ENCODE measurements around the gene SFT2D1. TPM values are rescaled to one million over a fixed set of nuclear protein-coding genes. Genes with fewer than 3 reads are reported as not detected.

Gene SFT2D1
- total and polyA plus RNA-seq, 3 experiments from 2014 or later = 43.3 to 60.9 (median 54.0) TPM

- peaks cover 6% of the 10 kb centered on the region for H3K4me1 ChIP-seq (ENCODE audit: insufficient read depth, low read length)
- Mint-ChIP-seq H3K4me3 (peak within 1 kb of the TSS; percentile 90 to 98 (median 94)), H3K9me3 (no peaks in the 10 kb centered on the region), H3K36me3 (peaks cover 0 to 12% (median 0%) of the 10 kb centered on the region in 3 donors), H3K27ac (peak within 1 kb of the TSS; percentile 82 to 97 (median 88)), H3K27me3 (peaks cover 0 to 3% of the 10 kb centered on the region in 2 donors), H3K4me1 (peaks cover 12 to 19% (median 18%) of the 10 kb centered on the region in 3 donors)
- H3K36me3 ChIP-seq (ENCODE audit: insufficient read depth, low read length) = no peaks in the 10 kb centered on the region
- H3K4me3 ChIP-seq (ENCODE audit: low read length) = peak within 1 kb of the TSS; percentile 82
- H3K9me3 ChIP-seq (ENCODE audit: low read length) = no peaks in the 10 kb centered on the region
- H3K27ac ChIP-seq (ENCODE audit: low read depth, low read length) = peak within 1 kb of the TSS; percentile 82
- H3K27me3 ChIP-seq (ENCODE audit: insufficient read depth, low read length, poor library complexity, severe bottlenecking) = no peaks in the 10 kb centered on the region
- CTCF ChIA-PET = interaction anchor here (1.2 to 3.4 kb wide), 2 partner anchors 9 to 18 kb away, joined by 3 to 12 read pairs; no protein-coding TSS in a partner anchor
- POLR2A ChIA-PET = interaction anchor here (0.8 kb wide), 1 partner anchor 126 kb away, joined by 3 read pairs; no protein-coding TSS in a partner anchor
- peak; percentile 91 to 96 (median 93) for DNase-seq
These were observed 40.8 kb upstream of the SFT2D1 start, which contains the start of gene MPC1 for GRCh38 chr6:166382933-166383801. Gene MPC1, minus strand, starts transcription at chr6:166382940. Its CDS starts 64 bp downstream, at chr6:166382876.

GRCh38 chr6:166382500-166382932 lies 40.2 kb upstream of the SFT2D1 start:
- Mint-ChIP-seq H3K36me3 (peaks cover 0 to 12% (median 0%) of the 10 kb centered on the region in 3 donors), H3K4me3 (peak overlapping the region; percentile 90 to 98 (median 94)), H3K9me3 (no peaks in the 10 kb centered on the region), H3K4me1 (peaks cover 12 to 19% (median 19%) of the 10 kb centered on the region in 3 donors), H3K27ac (peak overlapping the region in 6 of 8 donors; percentile 29 to 97 (median 88)), H3K27me3 (peaks cover 0 to 3% of the 10 kb centered on the region in 2 donors)
- ChIA-PET CTCF (interaction anchor here (1.1 kb wide), 1 partner anchor 101 kb away, joined by 5 read pairs; no protein-coding TSS in a partner anchor), POLR2A (no interaction called here)
- peak overlapping the region; percentile 77 for H3K4me3 ChIP-seq (ENCODE audit: low read length)
- no peaks in the 10 kb centered on the region for H3K36me3 ChIP-seq (ENCODE audit: insufficient read depth, low read length)
- DNase-seq = no peak
- peak overlapping the region; percentile 82 for H3K27ac ChIP-seq (ENCODE audit: low read depth, low read length)
- H3K4me1 ChIP-seq (ENCODE audit: insufficient read depth, low read length) = peaks cover 6% of the 10 kb centered on the region
- H3K9me3 ChIP-seq (ENCODE audit: low read length) = no peaks in the 10 kb centered on the region
- no peaks in the 10 kb centered on the region for H3K27me3 ChIP-seq (ENCODE audit: insufficient read depth, low read length, poor library complexity, severe bottlenecking)

GRCh38 chr6:166381733-166382499 lies 39.6 kb upstream of the SFT2D1 start:
- Mint-ChIP-seq H3K27ac (peak overlapping the region; percentile 78 to 97 (median 88)), H3K9me3 (no peaks in the 10 kb centered on the region), H3K4me3 (peak overlapping the region; percentile 90 to 98 (median 94)), H3K36me3 (peaks cover 0 to 12% (median 1%) of the 10 kb centered on the region in 3 donors), H3K27me3 (peaks cover 0 to 3% of the 10 kb centered on the region in 2 donors), H3K4me1 (peaks cover 12 to 19% (median 19%) of the 10 kb centered on the region in 3 donors)
- Histone ChIP-seq H3K4me3 (ENCODE audit: low read length) (peak overlapping the region; percentile 77), H3K27ac (ENCODE audit: low read depth, low read length) (peak overlapping the region; percentile 82), H3K9me3 (ENCODE audit: low read length) (no peaks in the 10 kb centered on the region), H3K4me1 (ENCODE audit: insufficient read depth, low read length) (peaks cover 6% of the 10 kb centered on the region), H3K27me3 (ENCODE audit: insufficient read depth, low read length, poor library complexity, severe bottlenecking) (no peaks in the 10 kb centered on the region), H3K36me3 (ENCODE audit: insufficient read depth, low read length) (no peaks in the 10 kb centered on the region)
- POLR2A ChIA-PET = interaction anchor here (0.6 kb wide), 1 partner anchor 245 kb away, joined by 4 read pairs; the partner anchor contains the start of gene RPS6KA2
- CTCF ChIA-PET = interaction anchor here (0.6 to 4.0 kb wide), 36 partner anchors 9 to 248 kb away, joined by 3 to 24 read pairs (median 4); partner anchors contain the start of gene RPS6KA2
- peak; percentile 50 to 74 (median 57) for DNase-seq

- Mint-ChIP-seq H3K27ac (peak overlapping the region in 7 of 8 donors; percentile 34 to 97 (median 86)), H3K27me3 (peaks cover 0 to 3% of the 10 kb centered on the region in 2 donors), H3K36me3 (peaks cover 0 to 12% (median 1%) of the 10 kb centered on the region in 3 donors), H3K4me1 (peaks cover 12 to 19% (median 19%) of the 10 kb centered on the region in 3 donors), H3K9me3 (no peaks in the 10 kb centered on the region), H3K4me3 (peak overlapping the region; percentile 90 to 98 (median 94))
- Histone ChIP-seq H3K4me3 (ENCODE audit: low read length) (peak overlapping the region; percentile 77), H3K9me3 (ENCODE audit: low read length) (no peaks in the 10 kb centered on the region), H3K27ac (ENCODE audit: low read depth, low read length) (peak overlapping the region; percentile 82), H3K27me3 (ENCODE audit: insufficient read depth, low read length, poor library complexity, severe bottlenecking) (no peaks in the 10 kb centered on the region), H3K4me1 (ENCODE audit: insufficient read depth, low read length) (peaks cover 6% of the 10 kb centered on the region), H3K36me3 (ENCODE audit: insufficient read depth, low read length) (no peaks in the 10 kb centered on the region)
- CTCF ChIA-PET = interaction anchor here (0.6 to 4.0 kb wide), 37 partner anchors 9 to 249 kb away, joined by 3 to 24 read pairs (median 4); partner anchors contain the start of gene RPS6KA2
- DNase-seq = no peak
- POLR2A ChIA-PET = interaction anchor here (0.6 kb wide), 4 partner anchors 37 to 245 kb away, joined by 3 to 6 read pairs (median 4); partner anchors contain the start of gene RPS6KA2
These were observed 39.0 kb upstream of the SFT2D1 start for GRCh38 chr6:166381381-166381732.

- ChIA-PET CTCF (interaction anchor here (1.1 to 4.0 kb wide), 7 partner anchors 19 to 109 kb away, joined by 3 to 24 read pairs (median 6); partner anchors contain the start of gene SFT2D1), POLR2A (no interaction called here)
- peak overlapping the region in 1 of 8 donors; percentile 30 for H3K27ac Mint-ChIP-seq
These were observed 37.5 kb upstream of the SFT2D1 start for GRCh38 chr6:166379800-166380199.

GRCh38 chr6:166379103-166379586 lies 36.8 kb upstream of the SFT2D1 start:
- peaks cover 0 to 12% (median 1%) of the 10 kb centered on the region in 3 donors for H3K36me3 Mint-ChIP-seq
- H3K4me3 Mint-ChIP-seq = no peak overlapping the region
- no peak overlapping the region for H3K27ac Mint-ChIP-seq
- H3K9me3 Mint-ChIP-seq = no peaks in the 10 kb centered on the region
- Histone ChIP-seq H3K4me3 (ENCODE audit: low read length) (no peak overlapping the region), H3K4me1 (ENCODE audit: insufficient read depth, low read length) (peaks cover 6% of the 10 kb centered on the region), H3K36me3 (ENCODE audit: insufficient read depth, low read length) (no peaks in the 10 kb centered on the region), H3K27me3 (ENCODE audit: insufficient read depth, low read length, poor library complexity, severe bottlenecking) (no peaks in the 10 kb centered on the region), H3K27ac (ENCODE audit: low read depth, low read length) (no peak overlapping the region), H3K9me3 (ENCODE audit: low read length) (no peaks in the 10 kb centered on the region)
- ChIA-PET POLR2A (no interaction called here), CTCF (interaction anchor here (1.1 to 4.0 kb wide), 5 partner anchors 20 to 103 kb away, joined by 3 to 24 read pairs (median 4); partner anchors contain the start of gene SFT2D1)
- H3K27me3 Mint-ChIP-seq = peaks cover 0 to 3% of the 10 kb centered on the region in 2 donors
- peaks cover 12 to 19% (median 16%) of the 10 kb centered on the region in 3 donors for H3K4me1 Mint-ChIP-seq
- DNase-seq = no peak

More at GRCh38 chr6:166379800-166380199, 37.5 kb upstream of the SFT2D1 start:
- Histone ChIP-seq H3K4me3 (ENCODE audit: low read length) (no peak overlapping the region), H3K36me3 (ENCODE audit: insufficient read depth, low read length) (no peaks in the 10 kb centered on the region), H3K4me1 (ENCODE audit: insufficient read depth, low read length) (peaks cover 6% of the 10 kb centered on the region), H3K27me3 (ENCODE audit: insufficient read depth, low read length, poor library complexity, severe bottlenecking) (no peaks in the 10 kb centered on the region), H3K9me3 (ENCODE audit: low read length) (no peaks in the 10 kb centered on the region), H3K27ac (ENCODE audit: low read depth, low read length) (no peak overlapping the region)
- DNase-seq = no peak
- Mint-ChIP-seq H3K27me3 (peaks cover 0 to 3% of the 10 kb centered on the region in 2 donors), H3K36me3 (peaks cover 0 to 12% (median 1%) of the 10 kb centered on the region in 3 donors), H3K4me3 (peak overlapping the region in 1 of 7 donors; percentile 6), H3K9me3 (no peaks in the 10 kb centered on the region), H3K4me1 (peaks cover 12 to 19% (median 19%) of the 10 kb centered on the region in 3 donors)

- Histone ChIP-seq H3K4me1 (ENCODE audit: insufficient read depth, low read length) (peaks cover 6% of the 10 kb centered on the region), H3K9me3 (ENCODE audit: low read length) (no peaks in the 10 kb centered on the region), H3K36me3 (ENCODE audit: insufficient read depth, low read length) (no peaks in the 10 kb centered on the region), H3K27ac (ENCODE audit: low read depth, low read length) (no peak overlapping the region), H3K4me3 (ENCODE audit: low read length) (no peak overlapping the region), H3K27me3 (ENCODE audit: insufficient read depth, low read length, poor library complexity, severe bottlenecking) (no peaks in the 10 kb centered on the region)
- peak overlapping the region in 1 of 8 donors; percentile 10 for H3K27ac Mint-ChIP-seq
- ChIA-PET POLR2A (no interaction called here), CTCF (interaction anchor here (1.0 to 1.6 kb wide), 3 partner anchors 23 to 101 kb away, joined by 3 to 8 read pairs (median 4); no protein-coding TSS in a partner anchor)
- H3K27me3 Mint-ChIP-seq = peaks cover 0 to 3% of the 10 kb centered on the region in 2 donors
- H3K9me3 Mint-ChIP-seq = no peaks in the 10 kb centered on the region
- H3K4me3 Mint-ChIP-seq = no peak overlapping the region
- no peak for DNase-seq
- H3K4me1 Mint-ChIP-seq = peaks cover 8 to 14% (median 11%) of the 10 kb centered on the region in 3 donors
- H3K36me3 Mint-ChIP-seq = peaks cover 0 to 9% (median 1%) of the 10 kb centered on the region in 3 donors
These were observed 35.4 kb upstream of the SFT2D1 start for GRCh38 chr6:166377721-166378120.

Measured in CD8-positive, alpha-beta memory T cell (primary cell).